Measurements from ENCODE around the gene SCGB3A1. TPM values are rescaled to one million over a fixed set of nuclear protein-coding genes. Genes with fewer than 3 reads are reported as not detected.

The SCGB3A1 gene
- polyA plus RNA-seq, 1 donor = not detected

DNA sequence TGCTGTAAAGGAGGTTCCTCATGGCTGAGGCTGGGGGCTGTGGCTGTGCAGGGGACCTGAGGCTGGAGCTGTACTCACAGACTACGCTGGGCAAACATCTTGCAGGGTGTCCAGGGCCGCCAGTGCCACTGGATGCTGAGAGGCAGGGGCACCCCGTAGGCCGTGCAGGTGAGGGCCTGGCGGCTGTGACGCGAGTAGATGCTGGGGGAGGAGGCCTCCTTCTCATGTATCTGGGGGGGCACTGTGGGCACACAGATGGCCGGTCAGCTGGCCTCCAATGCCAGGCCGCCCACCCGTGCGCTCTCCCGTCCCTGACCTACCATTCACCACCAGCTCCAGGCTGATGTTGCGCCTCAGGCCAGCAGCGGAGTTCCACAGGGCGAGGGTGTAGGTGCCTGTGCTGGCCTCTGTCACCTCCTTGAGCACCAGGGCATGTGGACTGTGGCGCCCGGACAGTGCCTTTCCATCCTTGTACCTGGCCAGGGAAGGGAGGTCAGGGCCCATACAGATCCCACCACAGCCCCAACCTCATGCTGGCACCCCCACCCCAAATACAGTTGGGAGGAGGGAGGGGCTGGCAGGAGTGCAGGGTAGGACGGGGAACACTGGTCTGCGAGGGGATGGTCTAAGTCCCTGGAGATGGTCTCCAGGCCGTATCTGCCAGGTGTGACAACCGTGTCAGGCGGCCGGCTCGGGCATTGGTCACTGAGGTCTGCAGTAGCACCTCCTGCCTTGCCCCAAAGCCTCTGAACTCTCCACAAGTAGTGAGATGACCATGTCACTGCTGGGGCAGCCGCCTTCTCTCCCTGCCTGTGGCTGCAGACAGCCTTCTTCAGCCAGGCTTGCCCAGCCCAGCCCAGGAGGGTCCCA lies 34.7 kb upstream of the SCGB3A1 start:
- no peak for DNase-seq

- no peak for DNase-seq
Observed at GRCh38 chr5:180625125-180625790, 34.0 kb upstream of the SCGB3A1 start.

- DNase-seq = no peak
Observed at GRCh38 chr5:180624587-180624986, 33.3 kb upstream of the SCGB3A1 start.

GRCh38 chr5:180623844-180624243 lies 32.5 kb upstream of the SCGB3A1 start:
- DNase-seq = no peak

DNA sequence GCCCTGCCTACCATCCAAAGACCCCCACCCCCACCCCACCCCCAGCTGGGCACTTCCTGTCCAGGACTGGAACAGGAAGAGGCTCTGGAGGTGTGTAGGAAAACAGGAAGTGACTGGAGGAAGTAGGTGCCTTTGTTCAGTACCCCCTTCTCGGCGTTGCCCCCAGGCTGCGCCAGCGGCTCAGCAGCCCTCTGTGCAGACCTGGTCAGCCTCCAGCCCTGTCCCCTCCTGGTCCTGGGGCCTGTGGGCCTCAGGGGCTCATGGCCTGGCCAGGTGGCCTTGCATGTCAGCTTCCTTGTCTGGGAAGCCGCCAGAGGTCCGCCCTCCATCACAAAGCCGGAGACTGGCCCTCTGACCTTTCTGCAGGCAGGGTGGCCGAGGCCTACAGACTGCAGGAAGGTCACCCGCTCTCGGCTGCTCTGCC lies 32.1 kb upstream of the SCGB3A1 start:
- DNase-seq = no peak

DNA sequence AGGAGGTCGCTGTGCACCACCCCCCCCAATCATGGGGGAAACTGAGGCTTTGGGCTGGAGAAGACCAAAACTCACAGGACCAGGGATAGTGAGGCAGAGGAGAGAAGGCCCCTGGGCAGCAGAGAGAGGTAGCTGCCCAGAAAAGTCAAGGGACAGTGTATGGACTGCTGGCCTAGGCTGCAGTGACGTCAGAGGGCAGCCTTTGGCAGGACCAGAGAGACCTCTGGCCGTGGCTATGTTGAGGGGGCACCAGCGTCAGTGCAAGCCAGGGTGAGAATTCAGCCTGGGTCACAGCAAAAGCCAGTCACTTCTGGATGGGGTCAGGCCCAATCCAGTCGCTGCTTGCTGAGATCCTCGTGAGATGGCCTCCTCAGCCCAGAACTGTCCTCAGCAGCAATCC lies 31.6 kb upstream of the SCGB3A1 start:
- DNase-seq = no peak

- no peak for DNase-seq
Observed at GRCh38 chr5:180621311-180621710, 30.0 kb upstream of the SCGB3A1 start.

GRCh38 chr5:180620014-180620413 lies 28.7 kb upstream of the SCGB3A1 start:
- DNase-seq = no peak

DNA sequence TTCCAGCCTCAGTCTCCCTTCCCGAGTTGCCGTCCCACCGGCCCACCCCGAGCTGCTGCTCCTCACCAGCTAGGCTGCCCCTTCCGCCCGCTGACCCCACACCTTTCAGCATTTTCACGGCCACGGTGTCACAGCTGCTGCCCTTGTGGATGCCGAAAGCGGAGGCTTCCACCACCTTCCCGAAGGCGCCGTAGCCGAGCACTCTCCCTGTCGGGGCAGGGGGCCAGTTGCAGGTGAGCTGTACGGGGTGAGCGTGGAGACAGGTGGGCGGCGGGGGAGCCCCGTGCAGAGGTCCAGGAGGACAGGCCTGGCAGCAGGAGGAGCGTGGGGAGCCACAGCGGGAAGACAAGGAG lies 28.2 kb upstream of the SCGB3A1 start:
- no peak for DNase-seq

DNA sequence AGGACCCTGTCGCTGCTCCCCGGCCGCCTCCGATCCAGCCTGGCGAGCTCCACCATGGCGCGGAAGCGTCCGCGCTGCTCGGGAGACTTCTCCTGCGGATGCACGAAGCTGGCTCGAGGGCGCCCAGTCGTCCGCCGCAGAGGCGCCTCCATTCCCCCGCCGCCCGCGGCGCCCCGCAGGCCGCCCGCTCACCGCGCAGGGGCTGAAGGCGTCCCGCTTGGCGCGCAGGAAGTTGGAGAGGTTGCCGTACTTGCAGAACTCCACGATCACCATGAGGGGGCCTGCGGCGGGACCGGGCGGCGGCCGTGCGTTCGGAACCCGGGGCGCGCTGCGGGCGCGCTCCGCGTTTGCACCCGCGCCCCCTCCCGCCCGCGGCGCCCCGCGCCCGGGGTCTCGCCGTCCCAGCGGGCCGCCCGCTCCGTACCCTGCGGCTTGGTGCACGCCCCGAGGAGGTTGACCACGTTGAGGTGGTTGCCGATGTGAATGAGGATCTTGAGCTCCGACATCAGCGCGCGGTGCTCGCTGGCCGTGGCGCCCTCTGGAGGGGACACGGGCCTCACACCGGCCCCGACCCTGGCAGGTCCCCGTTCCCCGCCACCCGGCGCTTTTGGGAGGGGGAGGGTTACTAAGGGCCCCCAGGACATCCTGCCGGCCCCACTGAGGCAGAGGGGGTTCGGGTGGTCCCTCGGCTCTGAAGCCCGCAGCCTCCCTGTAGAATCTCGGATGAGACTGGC lies 27.7 kb upstream of the SCGB3A1 start:
- no peak for DNase-seq

DNA sequence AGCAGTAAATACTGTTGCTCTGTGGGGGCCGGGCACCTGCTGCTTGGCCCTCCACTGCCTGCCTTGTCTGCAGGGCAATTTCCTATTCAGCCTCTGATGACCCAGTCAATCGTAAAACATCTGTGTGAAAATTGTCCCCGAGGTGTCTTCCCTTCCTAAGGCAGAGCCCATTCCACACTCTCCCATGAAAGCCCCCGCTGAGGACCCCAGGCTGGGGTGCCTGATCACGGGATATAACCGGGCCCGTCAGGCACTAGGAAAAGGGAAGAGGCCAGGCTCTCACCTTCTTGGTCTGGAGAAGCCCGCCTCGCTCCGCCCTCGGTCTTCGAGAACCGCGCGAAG lies 27.2 kb upstream of the SCGB3A1 start:
- DNase-seq = no peak

GRCh38 chr5:180613814-180614188 lies 22.5 kb upstream of the SCGB3A1 start:
- DNase-seq = no peak

- DNase-seq = peak; percentile 55
Observed at GRCh38 chr5:180613188-180613813, 22.0 kb upstream of the SCGB3A1 start.

DNA sequence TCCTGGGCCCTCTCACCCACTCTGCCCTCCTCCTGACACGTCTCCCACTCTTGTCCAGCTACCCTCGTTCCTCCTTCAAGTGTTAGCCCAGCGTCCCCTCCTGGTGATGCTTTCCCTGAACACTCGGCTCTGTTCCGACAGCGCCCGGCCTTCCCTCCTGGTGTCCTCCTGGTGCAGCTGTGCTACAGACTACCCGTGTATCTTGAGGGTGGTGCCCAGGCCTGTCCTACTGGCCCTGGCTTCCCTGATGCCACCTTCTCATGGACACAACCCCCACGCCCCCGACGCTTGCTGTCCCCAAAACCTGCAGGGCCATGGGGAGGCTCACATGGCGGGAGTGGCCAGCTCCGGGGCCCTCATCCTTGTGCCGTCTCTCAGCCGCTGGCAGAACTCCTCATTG lies 21.4 kb upstream of the SCGB3A1 start:
- DNase-seq = no peak

GRCh38 chr5:180611140-180611850 lies 20.0 kb upstream of the SCGB3A1 start:
- DNase-seq = no peak

DNA sequence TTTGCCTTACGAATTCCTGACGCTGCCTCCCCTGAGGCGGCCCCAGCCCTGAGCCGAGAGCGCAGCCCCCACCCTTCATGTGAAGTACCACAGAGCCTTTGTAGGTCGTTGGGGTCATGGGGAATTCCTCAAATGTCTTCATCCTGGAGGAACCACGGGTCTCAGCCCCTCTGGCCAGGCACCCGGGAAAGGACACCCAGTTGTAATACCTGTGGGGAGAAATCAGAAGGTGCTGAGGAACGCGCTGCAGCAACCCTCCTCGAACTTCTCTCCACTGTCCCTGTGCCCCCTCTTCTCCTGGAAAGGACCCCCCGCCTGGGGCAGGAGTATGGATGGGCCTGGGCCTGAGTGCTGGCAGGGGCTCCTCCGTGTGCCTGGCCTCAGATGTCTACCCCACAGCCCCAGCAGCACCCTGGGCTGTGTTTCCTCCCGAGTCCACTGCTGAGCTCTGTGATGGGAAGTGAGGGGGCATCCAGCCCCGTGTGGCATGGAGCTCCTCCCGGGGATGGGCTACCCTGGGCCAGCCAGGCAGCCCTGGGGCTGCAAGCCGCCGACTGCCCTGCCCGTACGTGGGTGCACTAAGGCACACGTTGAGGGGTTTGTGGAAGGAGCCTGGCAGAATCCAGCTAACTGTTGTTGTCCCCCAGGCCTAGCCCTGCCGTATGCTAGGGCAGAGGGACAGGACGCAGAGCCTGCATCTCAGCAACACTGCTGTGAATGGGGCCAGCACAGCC lies 18.7 kb upstream of the SCGB3A1 start:
- no peak for DNase-seq

GRCh38 chr5:180609386-180609785 lies 18.1 kb upstream of the SCGB3A1 start:
- DNase-seq = no peak

DNA sequence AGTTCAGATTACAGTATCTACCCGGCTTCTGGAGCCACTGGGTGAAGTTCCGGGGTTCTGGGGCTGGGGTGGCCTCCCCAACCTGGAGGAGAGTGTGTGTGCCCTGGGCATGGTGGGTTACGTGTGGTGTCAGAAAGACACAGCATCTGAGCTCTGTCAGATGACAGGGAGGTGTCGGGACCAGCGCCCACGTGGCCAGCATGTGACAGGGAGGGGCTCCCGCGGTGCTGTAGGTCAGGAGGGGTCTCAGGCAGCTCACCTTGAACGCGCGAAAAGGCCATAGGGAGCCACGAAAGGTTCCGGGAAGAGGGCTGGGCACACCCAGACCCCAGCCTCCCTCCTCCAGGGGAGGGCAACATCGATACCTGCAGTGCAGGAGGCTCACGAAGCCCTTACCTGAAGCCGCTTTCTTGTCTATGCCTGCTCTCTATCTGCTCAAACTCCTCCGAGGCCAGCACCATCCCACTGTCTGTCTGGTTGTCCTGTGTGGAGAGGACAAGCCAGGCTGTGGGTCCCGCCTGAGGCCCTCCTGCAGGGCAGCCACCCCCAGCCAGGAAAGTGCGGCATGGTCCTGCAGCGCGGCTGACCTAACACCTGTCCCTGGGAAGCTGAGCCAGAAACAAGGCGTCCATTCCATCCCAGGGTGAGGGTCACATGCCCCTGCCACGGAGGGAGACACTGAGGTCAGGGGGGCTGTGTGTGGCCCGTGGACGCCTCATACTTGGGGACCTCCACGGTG lies 17.4 kb upstream of the SCGB3A1 start:
- no peak for DNase-seq

DNA sequence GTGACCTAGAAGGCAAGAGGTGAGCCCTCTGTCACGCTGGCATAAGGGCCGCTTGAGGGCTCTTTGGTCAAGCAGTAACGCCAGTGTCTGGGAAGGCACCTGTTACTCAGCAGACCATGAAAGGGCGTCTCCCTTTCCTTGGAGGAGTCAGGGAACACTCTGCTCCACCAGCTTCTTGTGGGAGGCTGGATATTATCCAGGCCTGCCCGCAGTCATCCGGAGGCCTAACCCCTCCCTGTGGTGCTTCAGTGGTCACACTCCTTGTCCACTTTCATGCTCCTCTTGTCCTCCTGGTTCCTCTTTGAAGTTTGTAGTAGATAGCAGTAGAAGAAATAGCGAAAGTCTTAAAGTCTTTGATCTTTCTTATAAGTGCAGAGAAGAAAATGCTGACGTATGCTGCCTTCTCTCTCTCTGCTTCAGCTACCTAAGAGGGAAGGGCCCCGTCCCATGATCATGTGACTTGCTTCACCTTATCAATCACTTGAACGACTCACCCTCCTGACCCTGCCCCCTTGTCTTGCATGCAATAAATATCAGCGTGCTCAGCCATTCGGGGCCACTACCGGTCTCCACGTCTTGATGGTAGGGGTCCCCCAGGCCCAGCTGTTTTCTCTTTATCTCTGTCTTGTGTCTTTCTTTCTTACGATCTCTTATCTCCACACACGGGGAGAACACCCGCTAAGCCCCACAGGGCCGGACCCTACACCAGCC lies 16.7 kb upstream of the SCGB3A1 start:
- no peak for DNase-seq

- no peak for DNase-seq
Observed at GRCh38 chr5:180606215-180606785, 15.0 kb upstream of the SCGB3A1 start.

All from left kidney (tissue), 2 donors.